H7 (cell line): Measurements from ENCODE around the gene MAMDC4. TPM values are rescaled to one million over a fixed set of nuclear protein-coding genes. Genes with fewer than 3 reads are reported as not detected.

ENCODE experiments used
- DNase-seq: peaks from one replicate; pipeline ENCODE4 v3.0.0; 2012
- H3K27me3 ChIP-seq: 2 replicates; pipeline ENCODE4 v1.6.0; 2011; ENCODE audit warnings: mild to moderate bottlenecking, low read length; ENCODE audit not compliant: control insufficient read depth, insufficient read depth
- H3K36me3 ChIP-seq: replicated peaks from 2 replicates; pipeline ENCODE4 v1.5.1; 2011; ENCODE audit warnings: low read length; ENCODE audit not compliant: control insufficient read depth, insufficient read depth
- H3K4me3 ChIP-seq: 2 replicates; pipeline ENCODE4 v1.5.1; 2011; ENCODE audit warnings: low read depth, mild to moderate bottlenecking, control low read depth, low read length, moderate library complexity; ENCODE audit not compliant: insufficient read depth
- total RNA-seq: library from RNA; depleted of rRNA; stranded (reverse); fragments of >200 nt; shearing (Covaris generic); gene quantifications from 2 replicates; pipeline ENCODE4 v1.2.3, GENCODE V29; 2014

Gene MAMDC4
- total RNA-seq, 1 experiment from 2014 or later: 1.2 TPM

GRCh38 chr9:136849038-136849959 is 2.8 kb upstream of the MAMDC4 start, which contains the start of gene PHPT1:
PHPT1 (plus strand) TSS chr9:136849409; CDS start chr9:136849431, 22 bp downstream.
- peak within 1 kb of the TSS; percentile 70 for H3K4me3 ChIP-seq
- H3K27me3 ChIP-seq: peaks cover 5% of the 10 kb centered on the region
- peaks cover 5% of the 10 kb centered on the region for H3K36me3 ChIP-seq
- DNase-seq: peak; percentile 100

DNA sequence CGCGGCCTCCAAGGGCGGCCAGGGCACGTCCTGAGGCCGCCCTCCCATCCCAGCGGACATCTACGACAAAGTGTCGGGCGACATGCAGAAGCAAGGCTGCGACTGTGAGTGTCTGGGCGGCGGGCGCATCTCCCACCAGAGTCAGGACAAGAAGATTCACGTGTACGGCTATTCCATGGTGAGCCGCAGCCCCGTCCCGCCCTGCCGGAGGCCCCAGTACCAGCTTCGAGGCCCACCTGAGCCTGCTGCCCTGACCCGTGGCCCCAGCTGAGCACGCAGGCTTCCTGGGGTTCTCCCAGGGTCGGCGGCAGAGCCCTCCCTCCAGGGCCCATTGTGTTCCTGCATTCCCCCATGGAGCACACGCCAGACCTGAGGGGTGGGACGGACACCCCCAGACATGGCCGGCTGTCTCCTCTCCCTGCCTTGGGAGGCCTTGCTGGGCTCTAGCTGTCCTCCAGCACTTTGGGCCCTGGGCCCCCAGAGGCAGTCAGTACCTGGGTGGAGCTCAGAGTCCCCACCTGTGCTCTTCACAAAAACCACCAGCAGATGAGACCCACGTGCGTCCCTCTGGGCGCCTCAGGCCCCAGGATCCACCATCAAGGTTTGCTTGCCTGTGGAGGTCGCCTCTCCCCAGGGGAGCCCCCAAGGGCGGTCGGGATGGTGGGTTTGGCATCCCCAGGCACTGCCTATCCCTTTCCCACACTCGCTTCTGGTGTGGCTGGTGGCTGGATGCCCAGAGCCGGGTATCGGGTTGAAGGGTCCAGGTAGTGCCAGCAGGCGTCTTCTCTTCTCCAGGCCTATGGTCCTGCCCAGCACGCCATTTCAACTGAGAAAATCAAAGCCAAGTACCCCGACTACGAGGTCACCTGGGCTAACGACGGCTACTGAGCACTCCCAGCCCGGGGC is 1.9 kb upstream of the MAMDC4 start:
- H3K4me3 ChIP-seq: peak overlapping the region; percentile 70

GRCh38 chr9:136850866-136851775 is 1.0 kb upstream of the MAMDC4 start:
- Histone ChIP-seq H3K27me3 (peaks cover 5% of the 10 kb centered on the region), H3K4me3 (no peak overlapping the region), H3K36me3 (peaks cover 5% of the 10 kb centered on the region)
- DNase-seq: no peak

More for the DNA sequence above, 1.9 kb upstream of the MAMDC4 start:
- Histone ChIP-seq H3K36me3 (peaks cover 5% of the 10 kb centered on the region), H3K27me3 (peaks cover 5% of the 10 kb centered on the region)
- DNase-seq: no peak

DNA sequence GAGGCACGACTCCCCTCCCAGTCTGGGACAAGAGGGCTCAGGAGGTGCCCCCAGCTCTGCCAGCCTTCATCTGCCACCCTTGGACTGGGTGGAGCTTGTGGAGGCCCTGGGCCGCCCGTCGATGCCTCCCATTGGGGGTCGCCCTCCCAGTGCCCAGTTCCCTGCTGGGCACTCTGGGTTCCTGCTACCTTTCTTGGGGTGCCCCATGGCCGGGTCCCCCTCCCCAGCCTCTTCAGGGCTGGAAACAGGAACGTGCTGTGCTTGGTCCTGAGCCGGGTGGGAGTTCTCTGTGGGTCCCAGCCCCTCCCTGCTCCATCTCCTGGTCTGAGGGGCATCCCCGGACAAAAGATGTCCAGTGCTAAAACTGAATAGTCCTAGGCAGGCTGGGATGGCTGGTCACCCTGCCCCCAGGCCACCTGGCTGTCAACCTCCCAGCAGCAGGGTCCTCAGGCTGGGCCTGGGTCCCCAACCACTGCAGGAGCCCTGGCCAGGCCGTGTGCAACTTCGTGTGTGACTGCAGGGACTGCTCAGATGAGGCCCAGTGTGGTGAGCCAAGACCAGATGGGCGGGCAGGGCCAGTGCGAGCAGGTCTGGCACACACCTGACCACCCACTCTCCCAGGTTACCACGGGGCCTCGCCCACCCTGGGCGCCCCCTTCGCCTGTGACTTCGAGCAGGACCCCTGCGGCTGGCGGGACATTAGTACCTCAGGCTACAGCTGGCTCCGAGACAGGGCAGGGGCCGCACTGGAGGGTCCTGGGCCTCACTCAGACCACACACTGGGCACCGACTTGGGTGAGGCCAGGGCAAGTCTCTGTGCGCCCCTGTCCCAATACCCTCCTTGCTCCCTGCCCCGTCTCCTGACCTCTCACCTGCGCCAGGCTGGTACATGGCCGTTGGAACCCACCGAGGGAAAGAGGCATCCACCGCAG is 784 bp downstream of the MAMDC4 start:
- no peak for DNase-seq
- Histone ChIP-seq H3K4me3 (no peak overlapping the region), H3K27me3 (no peaks in the 10 kb centered on the region; the same call in 1 of the 2 replicates), H3K36me3 (peaks cover 5% of the 10 kb centered on the region)

DNA sequence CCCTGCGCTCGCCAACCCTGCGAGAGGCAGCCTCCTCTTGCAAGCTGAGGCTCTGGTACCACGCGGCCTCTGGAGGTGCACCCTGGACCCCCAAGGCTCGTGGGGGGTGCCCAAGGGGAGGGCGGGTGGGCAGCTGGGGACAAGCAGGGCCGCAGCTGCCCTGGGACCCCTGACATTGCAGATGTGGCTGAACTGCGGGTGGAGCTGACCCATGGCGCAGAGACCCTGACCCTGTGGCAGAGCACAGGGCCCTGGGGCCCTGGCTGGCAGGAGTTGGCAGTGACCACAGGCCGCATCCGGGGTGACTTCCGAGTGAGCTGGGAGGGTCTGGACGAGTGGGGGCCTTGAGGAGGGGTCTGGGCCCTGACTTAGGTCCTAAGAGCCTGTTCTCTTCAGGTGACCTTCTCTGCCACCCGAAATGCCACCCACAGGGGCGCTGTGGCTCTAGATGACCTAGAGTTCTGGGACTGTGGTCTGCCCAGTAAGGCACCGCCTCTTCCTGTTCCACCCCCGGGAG is 1.5 kb downstream of the MAMDC4 start:
- H3K27me3 ChIP-seq: no peaks in the 10 kb centered on the region
- DNase-seq: no peak
- peaks cover 5% of the 10 kb centered on the region for H3K36me3 ChIP-seq
- H3K4me3 ChIP-seq: no peak overlapping the region

DNA sequence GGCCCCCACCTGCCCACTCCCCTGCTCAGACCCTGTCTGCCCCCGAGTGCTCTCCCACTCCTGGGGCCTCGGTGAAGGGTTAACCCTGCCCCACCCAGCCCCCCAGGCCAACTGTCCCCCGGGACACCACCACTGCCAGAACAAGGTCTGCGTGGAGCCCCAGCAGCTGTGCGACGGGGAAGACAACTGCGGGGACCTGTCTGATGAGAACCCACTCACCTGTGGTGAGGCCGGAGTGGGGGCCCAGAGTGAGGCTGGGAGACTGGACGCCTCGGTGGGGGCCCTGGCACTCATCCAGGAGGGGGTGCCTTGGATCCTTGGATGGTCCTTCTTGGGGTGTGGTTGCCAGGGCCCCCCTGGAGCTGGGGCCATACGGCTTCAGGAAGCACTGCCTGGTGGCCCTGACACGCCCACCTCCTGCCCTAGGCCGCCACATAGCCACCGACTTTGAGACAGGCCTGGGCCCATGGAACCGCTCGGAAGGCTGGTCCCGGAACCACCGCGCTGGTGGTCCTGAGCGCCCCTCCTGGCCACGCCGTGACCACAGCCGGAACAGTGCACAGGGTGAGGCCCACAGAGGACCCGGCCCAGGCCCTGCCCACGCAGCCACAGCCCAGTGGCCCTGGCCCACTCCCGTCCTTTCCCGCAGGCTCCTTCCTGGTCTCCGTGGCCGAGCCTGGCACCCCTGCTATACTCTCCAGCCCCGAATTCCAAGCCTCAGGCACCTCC is 2.1 kb downstream of the MAMDC4 start:
- Histone ChIP-seq H3K27me3 (no peaks in the 10 kb centered on the region), H3K36me3 (peaks cover 5% of the 10 kb centered on the region), H3K4me3 (no peak overlapping the region)
- no peak for DNase-seq

DNA sequence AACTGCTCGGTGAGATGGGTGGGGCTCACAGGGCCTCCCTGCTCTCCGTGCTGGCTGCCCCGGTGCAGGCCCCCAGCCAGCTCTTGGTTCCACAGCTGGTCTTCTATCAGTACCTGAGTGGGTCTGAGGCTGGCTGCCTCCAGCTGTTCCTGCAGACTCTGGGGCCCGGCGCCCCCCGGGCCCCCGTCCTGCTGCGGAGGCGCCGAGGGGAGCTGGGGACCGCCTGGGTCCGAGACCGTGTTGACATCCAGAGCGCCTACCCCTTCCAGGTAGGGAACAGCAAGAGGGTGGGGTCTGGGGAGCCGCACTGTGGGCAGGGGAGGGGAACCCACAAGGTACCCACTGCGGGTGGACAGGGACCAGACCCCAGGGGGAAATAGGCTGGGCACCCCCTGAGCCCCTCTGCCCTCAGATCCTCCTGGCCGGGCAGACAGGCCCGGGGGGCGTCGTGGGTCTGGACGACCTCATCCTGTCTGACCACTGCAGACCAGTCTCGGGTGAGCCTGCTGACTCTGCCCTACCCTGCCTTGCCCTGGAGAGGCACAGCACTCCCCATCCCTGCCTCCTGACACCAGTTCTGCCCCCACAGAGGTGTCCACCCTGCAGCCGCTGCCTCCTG is 2.8 kb downstream of the MAMDC4 start:
- Histone ChIP-seq H3K27me3 (no peaks in the 10 kb centered on the region), H3K36me3 (peaks cover 5% of the 10 kb centered on the region), H3K4me3 (no peak overlapping the region)
- DNase-seq: no peak

GRCh38 chr9:136855461-136856078 is 3.4 kb downstream of the MAMDC4 start:
- Histone ChIP-seq H3K4me3 (no peak overlapping the region), H3K27me3 (no peaks in the 10 kb centered on the region), H3K36me3 (0 out of 2 replicates have a peak, but pooled peaks cover 3% of the 10 kb centered on the region)
- DNase-seq: peak; percentile 62

- H3K4me3 ChIP-seq: no peak overlapping the region
- H3K27me3 ChIP-seq: no peaks in the 10 kb centered on the region
- peak; percentile 55 for DNase-seq
- peaks cover 1% of the 10 kb centered on the region; the same call in 1 of the 2 replicates for H3K36me3 ChIP-seq
Observed at GRCh38 chr9:136856079-136856476, 3.9 kb downstream of the MAMDC4 start.

GRCh38 chr9:136856541-136857141 is 4.5 kb downstream of the MAMDC4 start:
- Histone ChIP-seq H3K36me3 (no peaks in the 10 kb centered on the region; the same call in 1 of the 2 replicates), H3K4me3 (no peak overlapping the region), H3K27me3 (no peaks in the 10 kb centered on the region)
- peak; percentile 67 for DNase-seq

DNA sequence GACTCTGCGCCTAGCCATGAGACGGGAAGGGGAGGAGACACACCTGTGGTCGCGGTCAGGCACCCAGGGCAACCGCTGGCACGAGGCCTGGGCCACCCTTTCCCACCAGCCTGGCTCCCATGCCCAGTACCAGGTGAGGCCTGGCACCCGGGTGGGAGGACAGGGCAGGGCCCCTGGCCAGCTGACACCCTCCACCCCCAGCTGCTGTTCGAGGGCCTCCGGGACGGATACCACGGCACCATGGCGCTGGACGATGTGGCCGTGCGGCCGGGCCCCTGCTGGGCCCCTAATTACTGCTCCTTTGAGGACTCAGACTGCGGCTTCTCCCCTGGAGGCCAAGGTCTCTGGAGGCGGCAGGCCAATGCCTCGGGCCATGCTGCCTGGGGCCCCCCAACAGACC is 5.0 kb downstream of the MAMDC4 start:
- H3K4me3 ChIP-seq: no peak overlapping the region
- peaks cover 1% of the 10 kb centered on the region for H3K36me3 ChIP-seq
- peak; percentile 55 for DNase-seq
- no peaks in the 10 kb centered on the region for H3K27me3 ChIP-seq
